ENCODE measurements around the gene NKX6-2. TPM values are rescaled to one million over a fixed set of nuclear protein-coding genes. Genes with fewer than 3 reads are reported as not detected.
"Not testable (repeated sequence)": the region's sequence is repeated elsewhere in the genome, so short reads cannot be mapped to it uniquely, and the experiment has no call there.

The NKX6-2 gene
- total RNA-seq, 1 donor from 2014 or later: 2.1 TPM

- ATAC-seq: no peak
- intact Hi-C loops (cut with DNase I): loop anchor here (5.0 kb wide), 1 partner anchor 135 kb away; no protein-coding TSS in a partner anchor
- no peak for DNase-seq (ENCODE audit: low spot score)
Measured at GRCh38 chr10:132786884-132787494, 1.0 kb upstream of the NKX6-2 start.

GRCh38 chr10:132786476-132786883 lies 533 bp upstream of the NKX6-2 start:
- intact Hi-C loops (cut with DNase I): loop anchor here (5.0 kb wide), 1 partner anchor 134 kb away; no protein-coding TSS in a partner anchor
- ATAC-seq: no peak
- DNase-seq (ENCODE audit: low spot score): no peak

GRCh38 chr10:132784866-132785722 lies 853 bp downstream of the NKX6-2 start:
- ATAC-seq (no peak), DNase-seq (ENCODE audit: low spot score) (no peak)
- intact Hi-C loops (cut with DNase I): loop anchor here (5.0 kb wide), 1 partner anchor 133 kb away; no protein-coding TSS in a partner anchor

GRCh38 chr10:132783940-132784865 lies 1.7 kb downstream of the NKX6-2 start:
- no peak for ATAC-seq
- DNase-seq (ENCODE audit: low spot score): no peak
- intact Hi-C loops (cut with DNase I): no loop called here

- intact Hi-C loops (cut with DNase I): no loop called here
- no peak for ATAC-seq
Measured at GRCh38 chr10:132783165-132783939, 2.6 kb downstream of the NKX6-2 start.

GRCh38 chr10:132781556-132781955 lies 4.4 kb downstream of the NKX6-2 start:
- ATAC-seq (no peak), DNase-seq (ENCODE audit: low spot score) (no peak)
- intact Hi-C loops (cut with DNase I): no loop called here

More at GRCh38 chr10:132783165-132783939, 2.6 kb downstream of the NKX6-2 start:
- no peak for DNase-seq (ENCODE audit: low spot score)

GRCh38 chr10:132780356-132780755 lies 5.6 kb downstream of the NKX6-2 start:
- ATAC-seq (no peak), DNase-seq (ENCODE audit: low spot score) (no peak)
- intact Hi-C loops (cut with DNase I): no loop called here

GRCh38 chr10:132779549-132780294 lies 6.2 kb downstream of the NKX6-2 start:
- DNase-seq (ENCODE audit: low spot score): no peak
- intact Hi-C loops (cut with DNase I): no loop called here
- ATAC-seq: no peak

GRCh38 chr10:132777441-132777840 lies 8.5 kb downstream of the NKX6-2 start:
- DNase-seq (ENCODE audit: low spot score) (no peak), ATAC-seq (peak; percentile 16)
- intact Hi-C loops (cut with DNase I): no loop called here

- DNase-seq (ENCODE audit: low spot score) (no peak), ATAC-seq (no peak)
- intact Hi-C loops (cut with DNase I): no loop called here
Measured at GRCh38 chr10:132776821-132777220, 9.1 kb downstream of the NKX6-2 start.

- intact Hi-C loops (cut with DNase I): no loop called here
- no peak for DNase-seq (ENCODE audit: low spot score)
- ATAC-seq: no peak
Measured at GRCh38 chr10:132776186-132776585, 9.8 kb downstream of the NKX6-2 start.

- DNase-seq (ENCODE audit: low spot score) (no peak), ATAC-seq (no peak)
- intact Hi-C loops (cut with DNase I): no loop called here
Measured at GRCh38 chr10:132774902-132775863, 10.8 kb downstream of the NKX6-2 start.

- intact Hi-C loops (cut with DNase I): no loop called here
- ATAC-seq: no peak
- DNase-seq (ENCODE audit: low spot score): no peak
Measured at GRCh38 chr10:132774181-132774901, 11.6 kb downstream of the NKX6-2 start.

GRCh38 chr10:132772816-132773215 lies 13.1 kb downstream of the NKX6-2 start:
- DNase-seq (ENCODE audit: low spot score); intact Hi-C loops (cut with DNase I); ATAC-seq: not testable (repeated sequence)

GRCh38 chr10:132770061-132771021 lies 15.6 kb downstream of the NKX6-2 start:
- intact Hi-C loops (cut with DNase I): no loop called here

More at GRCh38 chr10:132770061-132771021, 15.6 kb downstream of the NKX6-2 start:
- no peak for DNase-seq (ENCODE audit: low spot score)
- ATAC-seq: no peak
